SK-N-SH (cell line): ENCODE measurements around the gene SLC22A23. TPM values are rescaled to one million over a fixed set of nuclear protein-coding genes. Genes with fewer than 3 reads are reported as not detected.

Experiments
- CTCF ChIA-PET: fragments of 300-600, 350-600 bp; formaldehyde crosslinking; extraction: SDS; loops from one replicate; lab custom pipeline; 2021; lab: Yijun Ruan, JAX
- POLR2A ChIA-PET: fragments of 350-600 bp; sonication (Branson Sonifier 250); formaldehyde crosslinking; extraction: SDS; loops from one replicate; lab custom pipeline; 2020; ENCODE audit warnings: antibody characterized with exemption, inconsistent platforms; lab: Yijun Ruan, JAX
- DNase-seq: peaks from one replicate; pipeline ENCODE4 v3.0.0; 2012
- H2AFZ ChIP-seq: fragments of 200-600 bp; sonication (generic); 2 replicates; pipeline ENCODE4 v1.8.1; 2016; ENCODE audit warnings: antibody characterized with exemption, mild to moderate bottlenecking, low read depth
- H3F3A ChIP-seq: fragments of 200-600 bp; sonication (generic); replicated peaks from 2 replicates; pipeline ENCODE3; 2016; ENCODE audit warnings: antibody characterized with exemption, mild to moderate bottlenecking; ENCODE audit not compliant: insufficient read depth
- H3K27ac ChIP-seq, 2 experiments: fragments of 200-500 bp in 1 of 2; fragments of 200-600 bp in 1 of 2; sonication (Bioruptor generic) in 1 of 2; sonication (generic), shearing (Covaris generic) in 1 of 2; 2 replicates each; pipeline versions ENCODE4 v1.5.1 to v1.6.1; 2014 to 2016; ENCODE audit warnings: low read depth in 2 of 2, inconsistent platforms in 1 of 2, low read length in 1 of 2, mild to moderate bottlenecking in 1 of 2, mixed read lengths in 1 of 2
- H3K27me3 ChIP-seq: fragments of 200-600 bp; sonication (generic), shearing (Covaris generic); 2 replicates; pipeline ENCODE4 v1.6.1; 2016; ENCODE audit warnings: mixed run types; ENCODE audit not compliant: insufficient read depth
- H3K36me3 ChIP-seq, 2 experiments: fragments of 200-500 bp in 1 of 2; fragments of 200-600 bp in 1 of 2; sonication (Bioruptor generic) in 1 of 2; sonication (generic) in 1 of 2; replicated peaks in 1 of 2; 2 replicates each; pipeline versions ENCODE3 to v1.5.1; 2014 to 2016; ENCODE audit warnings: low read length in 1 of 2, mild to moderate bottlenecking in 1 of 2; ENCODE audit not compliant: insufficient read depth in 2 of 2, control insufficient read depth in 1 of 2
- H3K4me1 ChIP-seq, 2 experiments: fragments of 200-500 bp in 1 of 2; fragments of 200-600 bp in 1 of 2; sonication (Bioruptor generic) in 1 of 2; sonication (generic), shearing (Covaris generic) in 1 of 2; 2 replicates each; pipeline versions ENCODE4 v1.5.1 to v1.6.1; 2014 to 2016; ENCODE audit warnings: low read depth in 1 of 2, low read length in 1 of 2, mixed run types in 1 of 2; ENCODE audit not compliant: insufficient read depth in 2 of 2, control insufficient read depth in 1 of 2
- H3K4me2 ChIP-seq: fragments of 200-600 bp; sonication (generic), shearing (Covaris generic); 2 replicates; pipeline ENCODE4 v1.6.1; 2017; ENCODE audit warnings: mixed run types
- H3K4me3 ChIP-seq, 2 experiments: fragments of 200-500 bp in 1 of 2; fragments of 200-600 bp in 1 of 2; sonication (Bioruptor generic) in 1 of 2; sonication (generic), shearing (Covaris generic) in 1 of 2; 2 replicates each; pipeline versions ENCODE4 v1.5.1 to v1.8.1; 2014 to 2016; ENCODE audit warnings: low read depth in 2 of 2, inconsistent platforms in 1 of 2, low read length in 1 of 2, mild to moderate bottlenecking in 1 of 2, mixed read lengths in 1 of 2, moderate library complexity in 1 of 2
- H3K79me2 ChIP-seq: fragments of 200-600 bp; sonication (generic); 2 replicates; pipeline ENCODE4 v1.8.1; 2017; ENCODE audit warnings: mild to moderate bottlenecking; ENCODE audit not compliant: insufficient read depth
- H3K9ac ChIP-seq: fragments of 200-600 bp; sonication (generic); 2 replicates; pipeline ENCODE4 v1.6.1; 2017; ENCODE audit warnings: mixed run types
- H3K9me2 ChIP-seq: fragments of 200-600 bp; sonication (generic); 2 replicates; pipeline ENCODE4 v1.6.1; 2017; ENCODE audit warnings: mixed run types
- H3K9me3 ChIP-seq: fragments of 200-600 bp; sonication (generic); 2 replicates; pipeline ENCODE4 v1.6.1; 2017; ENCODE audit warnings: mixed run types, mild to moderate bottlenecking, moderate library complexity
- H4K20me1 ChIP-seq: fragments of 200-600 bp; sonication (generic); 2 replicates; pipeline ENCODE4 v1.6.1; 2017; ENCODE audit warnings: mild to moderate bottlenecking, mixed run types; ENCODE audit not compliant: insufficient read depth
- ELF1 ChIP-seq: IDR thresholded peaks from 2 replicates; pipeline ENCODE4 v1.4.0; 2012
- EP300 ChIP-seq, 2 experiments: IDR thresholded peaks; 2 replicates each; pipeline versions ENCODE4 v1.4.0 to v1.6.1; 2012; ENCODE audit warnings: borderline replicate concordance in 1 of 2, low read depth in 1 of 2, low read length in 1 of 2
- FOSL2 ChIP-seq: IDR thresholded peaks from 2 replicates; pipeline ENCODE4 v1.4.0; 2012; ENCODE audit warnings: low read depth, mild to moderate bottlenecking, moderate library complexity, borderline replicate concordance
- FOXJ3 ChIP-seq: sonication (generic); formaldehyde crosslinking; IDR thresholded peaks from 2 replicates; pipeline ENCODE4 v1.5.1; 2020; ENCODE audit warnings: mild to moderate bottlenecking, missing genetic modification reagents
- FOXM1 ChIP-seq: IDR thresholded peaks from 2 replicates; pipeline ENCODE4 v1.4.0; 2012; ENCODE audit warnings: low read depth, mild to moderate bottlenecking
- MAX ChIP-seq: IDR thresholded peaks from 2 replicates; pipeline ENCODE4 v1.4.0; 2012; ENCODE audit warnings: low read depth
- MXI1 ChIP-seq: IDR thresholded peaks from 2 replicates; pipeline ENCODE4 v1.6.1; 2012; ENCODE audit warnings: mild to moderate bottlenecking, low read depth, low read length, improper control_type of control experiment
- NFIC ChIP-seq: IDR thresholded peaks from 2 replicates; pipeline ENCODE4 v1.4.0; 2012; ENCODE audit warnings: borderline replicate concordance
- RXRA ChIP-seq: IDR thresholded peaks from 2 replicates; pipeline ENCODE4 v1.4.0; 2012; ENCODE audit warnings: low read depth, mild to moderate bottlenecking, borderline replicate concordance
- SIN3A ChIP-seq: IDR thresholded peaks from 2 replicates; pipeline ENCODE4 v1.6.1; 2012; ENCODE audit warnings: low read depth, mild to moderate bottlenecking, low read length, moderate library complexity, borderline replicate concordance
- TEAD4 ChIP-seq: IDR thresholded peaks from 2 replicates; pipeline ENCODE4 v1.4.0; 2012; ENCODE audit warnings: mild to moderate bottlenecking, borderline replicate concordance; ENCODE audit not compliant: insufficient read depth
- USF1 ChIP-seq: IDR thresholded peaks from 2 replicates; pipeline ENCODE4 v1.4.0; 2012; ENCODE audit warnings: low read depth, borderline replicate concordance
- USF2 ChIP-seq: fragments of 150-350 bp; IDR thresholded peaks from 2 replicates; pipeline ENCODE4 v1.6.1; 2017; ENCODE audit warnings: antibody characterized with exemption, low read length, low read depth, borderline replicate concordance
- WGBS: methylation state at CpG from one replicate; pipeline ENCODE4 v1.1.6; 2017; ENCODE audit warnings: low lambda C conversion rate; 5-methylcytosine and 5-hydroxymethylcytosine counted together
- polyA plus RNA-seq, 3 experiments: library from polyadenylated mRNA; depleted of rRNA; stranded (reverse); fragments of >200 nt; gene quantifications; 2 replicates each; pipeline ENCODE4 v1.2.3, GENCODE V29; 2012
- TF ChIP-seq, protein P1 (sequence below): fragments of 200-600 bp; sonication (generic); IDR thresholded peaks from 2 replicates; pipeline ENCODE4 v1.6.1; 2017; ENCODE audit warnings: antibody characterized with exemption, mild to moderate bottlenecking, moderate library complexity
- TF ChIP-seq, protein P2 (sequence below): IDR thresholded peaks from 2 replicates; pipeline ENCODE4 v1.4.0; 2012; ENCODE audit warnings: low read depth, borderline replicate concordance
- TF ChIP-seq, protein P3 (sequence below): IDR thresholded peaks from 2 replicates; pipeline ENCODE4; 2012

Gene SLC22A23
- polyA plus RNA-seq, 1 of the 3 experiments (the other 2 are of a cell fraction), result not detected

DNA sequence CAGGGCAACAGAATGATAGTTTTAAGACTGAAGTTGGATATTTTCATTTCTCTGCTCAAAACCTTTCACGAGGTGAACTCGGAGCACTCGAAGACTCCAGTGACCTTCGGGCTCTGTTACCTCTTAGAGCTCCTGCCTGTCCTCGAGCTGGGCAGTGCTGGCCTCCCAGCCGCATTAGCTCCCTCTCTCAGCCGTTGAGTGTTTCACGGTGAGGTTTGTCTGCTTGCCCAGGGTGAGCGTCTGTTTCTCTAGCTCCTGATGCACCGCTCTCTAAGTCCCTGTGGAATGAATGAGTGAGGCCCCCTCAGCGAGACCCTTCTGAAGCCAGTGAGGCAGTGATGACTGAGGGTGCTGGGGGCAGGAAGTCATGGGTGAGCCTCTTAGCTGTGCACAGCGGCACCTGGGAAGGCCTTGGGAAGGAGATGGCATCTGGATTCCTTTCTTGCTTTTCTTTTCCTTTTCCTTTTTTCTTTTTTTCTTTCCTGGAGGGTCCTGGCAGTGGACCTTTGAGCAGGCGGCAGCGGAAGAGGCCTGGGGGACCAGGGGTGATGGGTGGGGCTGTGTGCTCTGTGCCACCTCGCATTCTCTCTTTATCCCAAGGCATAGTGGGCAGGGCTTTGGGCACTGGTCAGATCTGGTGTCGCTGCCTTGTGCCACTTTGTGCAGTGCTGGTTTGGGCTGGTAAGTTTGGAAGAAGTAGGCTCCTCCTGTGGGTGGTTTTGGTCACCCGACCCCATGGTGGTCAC is 195.9 kb downstream of the SLC22A23 start:
- no peak for DNase-seq
- POLR2A ChIA-PET, result no interaction called here
- H3K4me3 ChIP-seq, result no peak overlapping the region

DNA sequence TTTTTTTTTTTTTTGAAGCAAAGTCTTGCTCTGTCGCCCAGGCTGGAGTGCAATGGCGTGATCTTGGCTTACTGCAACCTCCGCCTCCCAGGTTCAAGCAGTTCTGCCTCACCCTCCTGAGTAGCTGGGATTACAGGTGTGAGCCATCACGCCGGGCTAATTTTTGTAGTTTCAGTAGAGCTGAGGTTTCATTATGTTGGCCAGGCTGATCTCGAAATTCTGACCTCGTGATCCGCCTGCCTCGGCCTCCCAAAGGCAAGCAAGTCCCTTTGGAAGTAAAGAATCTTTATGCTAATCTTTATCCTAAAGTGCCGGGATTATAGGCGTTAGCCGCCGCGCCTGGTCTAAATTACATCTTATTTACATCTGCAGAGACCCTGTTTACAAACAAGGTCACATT is 196.6 kb downstream of the SLC22A23 start:
- 93% methylated on average over 14 of the region's 14 CpGs for WGBS
- Histone ChIP-seq H3K27ac (no peak overlapping the region), H3F3A (no peaks in the 10 kb centered on the region), H3K4me2 (peak overlapping the region; percentile 57), H4K20me1 (peaks cover 20% of the 10 kb centered on the region), H3K9ac (no peak overlapping the region), H3K9me2 (no peaks in the 10 kb centered on the region), H3K4me3 (no peak overlapping the region), H3K9me3 (no peaks in the 10 kb centered on the region), H3K4me1 (peaks cover 6 to 23% of the 10 kb centered on the region in 2 experiments; a peak in 1 of 4 replicates), H3K27me3 (no peaks in the 10 kb centered on the region; the same call in 1 of the 2 replicates), H2AFZ (no peak overlapping the region), H3K36me3 (peaks cover 0 to 21% of the 10 kb centered on the region in 2 experiments), H3K79me2 (peaks cover 57% of the 10 kb centered on the region)
- DNase-seq, result no peak
- ChIA-PET CTCF (interaction anchor here (1.0 to 7.5 kb wide), 6 partner anchors 11 to 483 kb away, joined by 3 to 48 read pairs (median 6); no protein-coding TSS in a partner anchor), POLR2A (interaction anchor here (1.2 to 3.0 kb wide), 4 partner anchors 9 to 761 kb away, joined by 5 to 21 read pairs (median 6); a partner anchor contains a TSS)
- TF ChIP-seq, protein P1, sequence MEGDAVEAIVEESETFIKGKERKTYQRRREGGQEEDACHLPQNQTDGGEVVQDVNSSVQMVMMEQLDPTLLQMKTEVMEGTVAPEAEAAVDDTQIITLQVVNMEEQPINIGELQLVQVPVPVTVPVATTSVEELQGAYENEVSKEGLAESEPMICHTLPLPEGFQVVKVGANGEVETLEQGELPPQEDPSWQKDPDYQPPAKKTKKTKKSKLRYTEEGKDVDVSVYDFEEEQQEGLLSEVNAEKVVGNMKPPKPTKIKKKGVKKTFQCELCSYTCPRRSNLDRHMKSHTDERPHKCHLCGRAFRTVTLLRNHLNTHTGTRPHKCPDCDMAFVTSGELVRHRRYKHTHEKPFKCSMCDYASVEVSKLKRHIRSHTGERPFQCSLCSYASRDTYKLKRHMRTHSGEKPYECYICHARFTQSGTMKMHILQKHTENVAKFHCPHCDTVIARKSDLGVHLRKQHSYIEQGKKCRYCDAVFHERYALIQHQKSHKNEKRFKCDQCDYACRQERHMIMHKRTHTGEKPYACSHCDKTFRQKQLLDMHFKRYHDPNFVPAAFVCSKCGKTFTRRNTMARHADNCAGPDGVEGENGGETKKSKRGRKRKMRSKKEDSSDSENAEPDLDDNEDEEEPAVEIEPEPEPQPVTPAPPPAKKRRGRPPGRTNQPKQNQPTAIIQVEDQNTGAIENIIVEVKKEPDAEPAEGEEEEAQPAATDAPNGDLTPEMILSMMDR, result no peak
- TF ChIP-seq, protein P2, sequence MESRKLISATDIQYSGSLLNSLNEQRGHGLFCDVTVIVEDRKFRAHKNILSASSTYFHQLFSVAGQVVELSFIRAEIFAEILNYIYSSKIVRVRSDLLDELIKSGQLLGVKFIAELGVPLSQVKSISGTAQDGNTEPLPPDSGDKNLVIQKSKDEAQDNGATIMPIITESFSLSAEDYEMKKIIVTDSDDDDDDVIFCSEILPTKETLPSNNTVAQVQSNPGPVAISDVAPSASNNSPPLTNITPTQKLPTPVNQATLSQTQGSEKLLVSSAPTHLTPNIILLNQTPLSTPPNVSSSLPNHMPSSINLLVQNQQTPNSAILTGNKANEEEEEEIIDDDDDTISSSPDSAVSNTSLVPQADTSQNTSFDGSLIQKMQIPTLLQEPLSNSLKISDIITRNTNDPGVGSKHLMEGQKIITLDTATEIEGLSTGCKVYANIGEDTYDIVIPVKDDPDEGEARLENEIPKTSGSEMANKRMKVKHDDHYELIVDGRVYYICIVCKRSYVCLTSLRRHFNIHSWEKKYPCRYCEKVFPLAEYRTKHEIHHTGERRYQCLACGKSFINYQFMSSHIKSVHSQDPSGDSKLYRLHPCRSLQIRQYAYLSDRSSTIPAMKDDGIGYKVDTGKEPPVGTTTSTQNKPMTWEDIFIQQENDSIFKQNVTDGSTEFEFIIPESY, result no peak
- TF ChIP-seq FOXM1 (no peak), FOSL2 (no peak), USF1 (no peak), NFIC (no peak), TEAD4 (no peak)
- TF ChIP-seq, protein P3, sequence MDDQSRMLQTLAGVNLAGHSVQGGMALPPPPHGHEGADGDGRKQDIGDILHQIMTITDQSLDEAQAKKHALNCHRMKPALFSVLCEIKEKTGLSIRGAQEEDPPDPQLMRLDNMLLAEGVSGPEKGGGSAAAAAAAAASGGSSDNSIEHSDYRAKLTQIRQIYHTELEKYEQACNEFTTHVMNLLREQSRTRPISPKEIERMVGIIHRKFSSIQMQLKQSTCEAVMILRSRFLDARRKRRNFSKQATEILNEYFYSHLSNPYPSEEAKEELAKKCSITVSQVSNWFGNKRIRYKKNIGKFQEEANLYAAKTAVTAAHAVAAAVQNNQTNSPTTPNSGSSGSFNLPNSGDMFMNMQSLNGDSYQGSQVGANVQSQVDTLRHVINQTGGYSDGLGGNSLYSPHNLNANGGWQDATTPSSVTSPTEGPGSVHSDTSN, result no peak

More for the DNA sequence above, 195.9 kb downstream of the SLC22A23 start:
- no peak overlapping the region; a peak in 1 of 4 replicates for H3K27ac ChIP-seq
- no peaks in the 10 kb centered on the region for H3K9me2 ChIP-seq
- TF ChIP-seq USF2, result no peak
- TF ChIP-seq SIN3A, result no peak
- TF ChIP-seq EP300 (IDR thresholded peaks at IDR 0.05; ENCODE audit: borderline replicate concordance in 1 of 2, low read depth in 1 of 2, low read length in 1 of 2), result no peak
- no peak for TF ChIP-seq NFIC
- TF ChIP-seq MAX, result no peak
- no peak for TF ChIP-seq MXI1
- TF ChIP-seq USF1, result no peak
- TF ChIP-seq FOSL2, result no peak
- no peak for TF ChIP-seq FOXJ3 (CRISPR knock-in tag)
- TF ChIP-seq ELF1, result no peak
- TF ChIP-seq RXRA, result no peak
- H3K79me2 ChIP-seq, result peaks cover 60% of the 10 kb centered on the region
- WGBS, result 83% methylated on average over 16 of the region's 17 CpGs
- H3K9me3 ChIP-seq, result no peaks in the 10 kb centered on the region
- peaks cover 20% of the 10 kb centered on the region for H4K20me1 ChIP-seq
- peaks cover 3 to 21% of the 10 kb centered on the region in 2 experiments for H3K36me3 ChIP-seq
- H3K27me3 ChIP-seq, result no peaks in the 10 kb centered on the region; the same call in 1 of the 2 replicates
- H3K4me2 ChIP-seq, result peak overlapping the region; percentile 57
- CTCF ChIA-PET, result interaction anchor here (0.8 to 7.5 kb wide), 6 partner anchors 12 to 482 kb away, joined by 4 to 48 read pairs (median 6); no protein-coding TSS in a partner anchor
- no peak overlapping the region for H2AFZ ChIP-seq
- no peaks in the 10 kb centered on the region for H3F3A ChIP-seq
- no peak overlapping the region for H3K9ac ChIP-seq
- H3K4me1 ChIP-seq, result peaks cover 6 to 23% of the 10 kb centered on the region in 2 experiments; a peak in 1 of 4 replicates
